Right atrium auricular region (tissue), 2 donors: ENCODE results near the gene MCM3AP. TPM values are rescaled to one million over a fixed set of nuclear protein-coding genes. Genes with fewer than 3 reads are reported as not detected.

Experiments used
- DNase-seq: peaks from one replicate; pipeline ENCODE4 v3.0.0-alpha.2; 2019; ENCODE audit warnings: low spot score
- H3K27ac ChIP-seq, 2 donors: fragments of 200-600 bp; sonication (generic); 1 replicate in 1 of 2; 2 replicates in 1 of 2; pipeline ENCODE4 v1.5.1; 2016 to 2019
- H3K27me3 ChIP-seq, 2 donors: fragments of 200-600 bp; sonication (generic); one replicate each; pipeline versions ENCODE4 v1.5.1 to v1.6.0; 2017 to 2019
- H3K36me3 ChIP-seq: fragments of 200-600 bp; sonication (generic); one replicate; pipeline ENCODE4 v1.5.1; 2016
- H3K4me1 ChIP-seq, 2 donors: fragments of 200-600 bp; sonication (generic); one replicate each; pipeline versions ENCODE4 v1.5.1 to v1.6.0; 2017 to 2019
- H3K4me3 ChIP-seq, 2 donors: fragments of 200-600 bp; sonication (generic); 1 replicate in 1 of 2; 2 replicates in 1 of 2; pipeline ENCODE4 v1.5.1; 2017 to 2019; ENCODE audit warnings: mild to moderate bottlenecking in 1 of 2, moderate library complexity in 1 of 2
- H3K9me3 ChIP-seq, 2 donors: fragments of 200-600 bp; sonication (generic); one replicate each; pipeline ENCODE4 v1.5.1; 2019
- total RNA-seq, 2 donors: library from RNA; depleted of rRNA; stranded (reverse); fragments of >200 nt; gene quantifications; one replicate each; pipeline ENCODE4 v1.1.0, GENCODE V29; 2016
- TF ChIP-seq, protein P1 (sequence below), 2 donors: fragments of 200-600 bp; sonication (generic); IDR thresholded peaks; one replicate each; pipeline ENCODE4 v1.5.1; 2019; ENCODE audit warnings: antibody characterized with exemption in 2 of 2

The MCM3AP gene
- total RNA-seq, 2 donors from 2014 or later: 35.7 to 45.4 TPM

DNA sequence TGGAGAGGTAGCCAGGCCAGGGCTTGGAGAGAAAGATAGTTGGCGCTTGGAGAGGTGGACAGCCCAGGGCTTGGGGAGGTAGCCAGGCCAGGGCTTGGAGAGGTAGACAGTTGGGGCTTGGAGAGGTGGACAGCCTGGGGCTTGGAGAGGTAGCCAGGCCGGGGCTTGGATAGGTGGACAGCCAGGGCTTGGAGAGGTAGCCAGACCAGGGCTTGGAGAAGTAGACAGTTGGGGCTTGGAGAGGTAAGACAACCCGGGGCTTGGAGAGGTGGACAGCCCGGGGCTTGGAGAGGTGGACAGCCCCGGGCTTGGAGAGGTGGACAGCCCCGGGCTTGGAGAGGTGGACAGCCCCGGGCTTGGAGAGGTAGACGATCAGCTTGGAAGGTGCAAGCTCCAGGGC, 64.6 kb downstream of the MCM3AP start:
- Histone ChIP-seq H3K27ac (no peak overlapping the region), H3K27me3 (no peaks in the 10 kb centered on the region), H3K4me1 (peaks cover 0 to 38% of the 10 kb centered on the region in 2 donors), H3K36me3 (peaks cover 30% of the 10 kb centered on the region), H3K9me3 (no peaks in the 10 kb centered on the region), H3K4me3 (no peak overlapping the region)
- TF ChIP-seq, protein P1, sequence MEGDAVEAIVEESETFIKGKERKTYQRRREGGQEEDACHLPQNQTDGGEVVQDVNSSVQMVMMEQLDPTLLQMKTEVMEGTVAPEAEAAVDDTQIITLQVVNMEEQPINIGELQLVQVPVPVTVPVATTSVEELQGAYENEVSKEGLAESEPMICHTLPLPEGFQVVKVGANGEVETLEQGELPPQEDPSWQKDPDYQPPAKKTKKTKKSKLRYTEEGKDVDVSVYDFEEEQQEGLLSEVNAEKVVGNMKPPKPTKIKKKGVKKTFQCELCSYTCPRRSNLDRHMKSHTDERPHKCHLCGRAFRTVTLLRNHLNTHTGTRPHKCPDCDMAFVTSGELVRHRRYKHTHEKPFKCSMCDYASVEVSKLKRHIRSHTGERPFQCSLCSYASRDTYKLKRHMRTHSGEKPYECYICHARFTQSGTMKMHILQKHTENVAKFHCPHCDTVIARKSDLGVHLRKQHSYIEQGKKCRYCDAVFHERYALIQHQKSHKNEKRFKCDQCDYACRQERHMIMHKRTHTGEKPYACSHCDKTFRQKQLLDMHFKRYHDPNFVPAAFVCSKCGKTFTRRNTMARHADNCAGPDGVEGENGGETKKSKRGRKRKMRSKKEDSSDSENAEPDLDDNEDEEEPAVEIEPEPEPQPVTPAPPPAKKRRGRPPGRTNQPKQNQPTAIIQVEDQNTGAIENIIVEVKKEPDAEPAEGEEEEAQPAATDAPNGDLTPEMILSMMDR (IDR thresholded peaks at IDR 0.05): no peak
- no peak for DNase-seq

DNA sequence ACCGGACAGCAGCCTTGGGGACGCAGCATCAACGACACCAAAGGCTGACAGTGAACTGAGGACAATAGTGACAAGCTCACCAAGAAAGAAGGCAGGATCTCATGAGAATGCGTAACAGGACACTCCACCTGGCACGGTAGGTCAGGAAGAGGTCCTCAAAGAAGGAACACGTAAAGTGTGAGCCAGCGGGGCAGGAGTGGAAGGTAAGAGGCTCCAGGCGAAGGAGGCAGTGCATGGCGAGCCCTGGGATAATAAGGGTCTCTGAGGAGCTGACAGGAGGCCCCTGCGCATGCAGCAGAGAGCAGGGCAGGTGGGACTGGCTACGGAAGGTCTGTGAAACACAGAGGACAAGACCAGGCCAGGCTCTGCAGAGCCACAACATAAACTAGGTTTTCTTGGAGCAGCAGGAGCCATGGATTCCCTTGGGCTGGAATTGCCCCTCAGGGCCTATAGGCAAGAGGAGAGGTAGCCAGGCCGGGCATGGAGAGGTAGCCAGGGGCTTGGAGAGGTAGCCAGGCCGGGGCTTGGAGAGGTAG, 65.1 kb downstream of the MCM3AP start:
- DNase-seq: no peak
- Histone ChIP-seq H3K27me3 (no peaks in the 10 kb centered on the region), H3K36me3 (peaks cover 35% of the 10 kb centered on the region), H3K27ac (no peak overlapping the region), H3K4me3 (no peak overlapping the region), H3K9me3 (no peaks in the 10 kb centered on the region), H3K4me1 (peaks cover 0 to 36% of the 10 kb centered on the region in 2 donors)
- TF ChIP-seq, protein P1 (IDR thresholded peaks at IDR 0.05): no peak

DNA sequence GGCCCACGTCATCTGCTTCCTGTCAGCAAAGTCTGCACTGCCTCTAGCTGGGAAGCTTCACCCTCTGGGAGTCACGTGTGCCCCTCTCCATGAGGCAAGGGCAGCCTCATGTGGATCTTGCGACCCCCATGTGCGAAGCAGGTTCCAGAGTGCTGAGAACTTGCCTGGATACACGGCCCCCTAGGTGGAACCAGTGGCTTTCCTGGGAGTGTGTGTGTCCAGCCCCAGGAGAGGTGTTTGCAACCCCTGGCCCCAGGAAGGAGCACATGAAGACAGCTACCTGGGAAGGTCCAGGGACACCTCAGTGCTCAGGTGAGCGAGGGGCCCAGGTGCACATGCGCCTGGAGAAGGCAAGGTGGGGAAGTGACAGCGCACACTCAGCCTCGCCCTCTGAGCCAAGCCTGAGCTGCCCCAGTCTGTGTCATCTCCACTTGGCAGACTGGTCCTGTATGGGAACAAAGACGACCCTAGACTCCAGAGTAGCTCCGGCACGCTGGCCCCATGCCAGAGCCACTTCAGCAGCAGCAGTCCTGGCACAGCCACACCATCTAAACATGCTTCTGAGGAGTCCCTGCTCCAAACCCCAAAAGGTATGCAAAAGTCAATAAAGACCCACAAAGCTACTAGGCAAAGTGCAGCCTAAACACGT, 65.7 kb downstream of the MCM3AP start:
- TF ChIP-seq, protein P1 (IDR thresholded peaks at IDR 0.05): no peak
- Histone ChIP-seq H3K4me3 (no peak overlapping the region), H3K27ac (no peak overlapping the region), H3K4me1 (peaks cover 0 to 35% of the 10 kb centered on the region in 2 donors), H3K27me3 (no peaks in the 10 kb centered on the region), H3K9me3 (no peaks in the 10 kb centered on the region), H3K36me3 (peaks cover 42% of the 10 kb centered on the region)
- DNase-seq: no peak

DNA sequence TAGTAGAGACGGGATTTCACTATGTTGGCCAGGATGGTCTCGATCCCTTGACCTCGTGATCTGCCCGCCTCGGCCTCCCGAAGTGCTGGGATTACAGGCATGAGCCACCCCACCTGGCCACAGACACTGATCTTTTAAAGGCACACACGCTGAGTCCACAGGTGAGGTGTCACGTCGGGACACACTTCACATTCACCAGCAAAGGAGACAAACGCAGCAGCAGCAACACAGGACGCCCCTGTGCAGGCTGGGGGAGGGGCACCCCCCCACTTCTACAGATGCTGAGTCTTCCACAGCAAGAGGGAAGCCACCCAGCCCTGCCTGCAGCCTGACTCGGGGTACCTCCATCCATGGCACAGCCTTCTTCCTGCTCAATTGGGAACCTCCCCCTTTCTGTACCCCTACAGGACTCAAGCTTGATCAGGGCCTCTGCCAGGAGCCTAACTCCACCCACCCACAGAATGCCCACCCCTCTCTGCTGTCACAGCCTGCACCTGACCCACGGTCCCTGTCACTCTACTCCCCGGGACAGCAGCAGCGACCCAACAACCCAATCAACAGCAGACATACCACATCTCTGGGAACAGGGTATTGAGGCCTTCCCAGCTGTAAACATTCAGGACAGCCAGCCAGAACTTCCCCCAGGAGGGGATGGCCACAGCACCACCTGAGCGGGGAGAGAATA, 66.4 kb downstream of the MCM3AP start:
- no peak for DNase-seq
- peaks cover 44% of the 10 kb centered on the region for H3K36me3 ChIP-seq

DNA sequence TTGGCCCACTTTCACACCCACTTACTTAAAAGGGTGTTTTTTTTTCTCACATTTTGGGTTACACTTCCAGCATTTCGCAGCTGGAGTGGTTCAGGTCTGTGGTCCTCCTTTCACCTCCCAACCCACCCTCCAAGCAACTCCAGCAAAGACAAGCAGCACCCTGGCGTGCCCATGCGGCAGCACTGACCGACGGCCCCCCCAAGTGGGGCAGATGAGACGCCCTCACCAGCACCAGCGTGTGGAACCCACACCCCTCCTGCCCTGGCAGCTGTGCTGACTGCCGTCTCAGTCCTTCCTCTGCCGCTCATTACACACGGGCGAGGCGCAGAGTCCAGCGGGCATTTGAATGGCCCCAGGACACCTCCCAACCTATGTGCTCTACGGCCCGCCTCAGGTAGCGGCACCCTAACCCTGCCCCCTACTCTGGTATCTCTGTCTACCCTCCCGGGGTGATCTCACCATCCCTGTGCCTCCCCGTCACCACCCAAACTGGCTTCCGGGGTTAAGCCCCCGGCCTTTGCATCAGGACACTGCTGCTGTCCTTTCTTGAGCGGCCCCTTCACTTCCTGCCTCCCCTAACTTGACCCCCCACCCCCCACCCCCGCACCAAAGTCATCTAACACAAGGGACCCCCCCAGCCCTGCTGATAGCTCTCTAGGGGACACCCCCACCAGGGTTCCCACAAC, 67.8 kb downstream of the MCM3AP start:
- no peak overlapping the region for H3K4me3 ChIP-seq
- no peaks in the 10 kb centered on the region for H3K27me3 ChIP-seq
- peaks cover 55% of the 10 kb centered on the region for H3K36me3 ChIP-seq
- H3K4me1 ChIP-seq: peaks cover 0 to 28% of the 10 kb centered on the region in 2 donors
- TF ChIP-seq, protein P1 (IDR thresholded peaks at IDR 0.05): no peak
- no peaks in the 10 kb centered on the region for H3K9me3 ChIP-seq
- no peak overlapping the region for H3K27ac ChIP-seq
- DNase-seq: no peak

More for the DNA sequence above, 66.4 kb downstream of the MCM3AP start:
- H3K4me1 ChIP-seq: peaks cover 0 to 28% of the 10 kb centered on the region in 2 donors
- TF ChIP-seq, protein P1 (IDR thresholded peaks at IDR 0.05): no peak
- H3K4me3 ChIP-seq: no peak overlapping the region
- H3K9me3 ChIP-seq: no peaks in the 10 kb centered on the region
- no peak overlapping the region for H3K27ac ChIP-seq
- H3K27me3 ChIP-seq: no peaks in the 10 kb centered on the region
